ENCODE results near the gene PLCL2.
"Not testable (repeated sequence)": the region's sequence is repeated elsewhere in the genome, so short reads cannot be mapped to it uniquely, and the experiment has no call there.

The PLCL2 gene

DNA sequence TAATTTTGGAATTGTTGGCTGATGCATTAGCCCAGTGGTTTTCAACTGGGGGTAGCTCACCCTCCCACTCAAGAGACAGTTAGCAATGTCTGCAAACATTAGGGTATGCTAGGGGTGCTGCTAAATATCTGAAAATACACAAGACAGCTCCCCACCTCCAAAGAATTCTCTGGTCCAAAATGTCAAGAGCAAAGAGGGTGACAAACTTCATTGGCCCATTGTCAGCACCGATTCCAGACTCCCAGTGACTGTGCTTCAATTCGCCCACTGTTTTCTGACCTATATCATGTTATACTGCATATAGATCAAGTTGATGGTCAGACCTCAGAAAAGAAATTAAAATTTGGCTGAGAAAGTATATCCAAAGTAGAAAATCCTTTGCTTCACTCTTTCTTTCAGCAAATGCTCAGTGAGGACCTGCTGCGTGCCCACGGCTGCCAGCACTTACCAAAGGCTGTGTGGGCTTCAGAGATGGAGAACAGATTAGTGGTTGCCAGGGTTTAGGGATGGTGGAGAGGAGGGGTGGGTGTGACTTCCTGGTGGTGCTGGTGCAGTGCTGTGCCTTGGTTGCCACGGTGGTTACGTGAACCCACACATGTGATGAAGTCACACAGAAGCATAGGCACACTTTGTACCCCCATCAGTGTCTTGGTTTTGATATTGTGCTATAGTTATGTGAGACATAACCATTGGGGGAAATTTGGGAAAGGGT lies 204.0 kb downstream of the PLCL2 start:
- no peak for DNase-seq

DNA sequence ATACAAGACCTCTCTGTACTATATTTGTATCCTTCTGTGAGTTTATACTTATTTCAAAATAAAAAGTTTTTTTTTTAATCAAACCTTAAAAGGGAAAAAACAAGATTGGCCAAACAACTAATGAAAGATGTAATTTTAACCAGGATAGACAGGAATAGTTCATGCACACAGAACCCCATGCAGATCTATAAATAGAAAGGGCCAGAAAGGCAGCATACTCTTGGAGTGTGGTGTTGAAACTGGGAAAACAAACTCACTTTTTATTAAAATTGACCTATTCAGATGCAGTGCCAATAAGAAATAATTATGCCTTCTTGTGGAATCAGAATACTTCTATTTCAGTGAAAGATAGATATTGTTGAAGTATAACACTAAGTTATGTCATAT lies 204.6 kb downstream of the PLCL2 start:
- DNase-seq = no peak

DNA sequence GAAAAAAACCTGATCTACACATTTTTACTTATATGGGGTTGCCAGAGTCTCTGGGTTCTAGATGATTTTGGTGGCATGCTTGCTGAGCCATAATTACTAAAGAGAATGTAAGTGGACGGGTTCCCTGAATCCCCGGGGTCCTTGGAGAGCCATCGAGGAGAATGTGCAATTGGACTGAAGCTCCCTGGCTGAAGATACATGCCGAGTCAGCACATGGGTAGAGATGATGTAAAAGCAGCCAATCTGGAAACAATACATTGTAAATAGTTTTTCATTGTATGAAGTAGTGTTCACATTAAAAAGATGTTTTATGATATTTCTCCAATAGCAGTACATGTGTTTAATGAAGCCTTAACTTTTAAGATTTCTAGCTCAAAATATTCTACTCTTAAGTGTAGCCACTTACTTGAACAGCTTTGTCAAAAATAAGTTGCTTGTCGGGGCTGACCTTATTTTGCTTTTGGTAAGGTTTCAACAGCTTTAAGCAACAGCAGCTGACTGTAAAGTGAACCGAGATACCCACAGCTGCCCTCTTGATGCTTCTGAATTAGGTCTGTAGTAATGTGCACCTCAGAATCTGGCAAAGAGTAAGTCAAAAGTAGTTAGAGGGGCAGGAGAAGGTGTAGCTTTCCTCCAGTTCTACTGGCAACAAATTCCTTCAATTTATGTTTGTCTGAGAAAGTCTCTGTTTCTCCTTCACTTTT lies 205.7 kb downstream of the PLCL2 start:
- DNase-seq = no peak

DNA sequence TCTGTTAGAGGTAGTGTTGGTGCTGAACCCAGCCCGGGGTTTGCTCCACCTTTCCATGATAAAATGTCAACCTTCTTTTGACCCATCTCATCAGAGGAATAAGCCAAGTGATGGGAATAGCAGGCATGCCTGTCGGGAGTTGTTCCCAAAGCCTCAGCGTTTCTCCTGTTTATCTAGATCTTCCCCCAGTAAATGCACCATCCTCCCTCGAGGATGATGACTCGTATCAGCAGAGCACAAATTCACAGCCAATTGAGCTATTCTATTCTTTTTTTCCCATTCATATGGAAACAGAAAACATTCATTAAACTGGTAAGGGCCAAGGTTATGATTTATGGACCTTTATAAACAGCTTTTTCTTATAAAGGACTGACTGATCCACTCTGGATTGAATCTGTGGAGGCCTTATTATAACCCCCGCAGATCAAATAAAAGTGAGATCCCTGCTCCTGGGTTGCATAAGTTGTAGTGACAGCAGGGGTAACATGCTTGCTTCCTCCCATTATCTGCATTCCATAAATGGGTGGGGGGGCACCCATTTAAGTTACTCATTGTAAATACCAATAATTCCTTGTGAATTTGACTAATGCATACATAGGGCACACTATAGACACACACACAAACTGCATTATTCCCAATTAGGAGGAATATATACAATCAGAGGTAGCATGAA lies 207.3 kb downstream of the PLCL2 start:
- DNase-seq = no peak

DNA sequence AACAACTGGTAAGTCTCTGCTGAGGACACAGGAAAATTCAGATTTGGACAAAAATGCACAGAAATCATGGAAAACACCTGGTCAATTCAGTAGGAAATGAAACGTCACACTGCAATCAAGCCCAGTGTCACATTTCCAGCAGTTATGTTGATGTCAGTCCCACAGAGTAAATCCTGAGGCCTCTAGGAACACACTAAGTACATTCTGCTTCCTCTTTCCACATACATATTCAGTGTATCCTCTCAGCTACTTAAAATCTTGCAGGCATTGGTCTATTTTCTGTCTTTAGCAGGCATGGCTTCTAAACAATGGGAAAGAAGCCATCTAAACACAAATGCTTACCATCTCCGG lies 207.8 kb downstream of the PLCL2 start:
- no peak for DNase-seq

DNA sequence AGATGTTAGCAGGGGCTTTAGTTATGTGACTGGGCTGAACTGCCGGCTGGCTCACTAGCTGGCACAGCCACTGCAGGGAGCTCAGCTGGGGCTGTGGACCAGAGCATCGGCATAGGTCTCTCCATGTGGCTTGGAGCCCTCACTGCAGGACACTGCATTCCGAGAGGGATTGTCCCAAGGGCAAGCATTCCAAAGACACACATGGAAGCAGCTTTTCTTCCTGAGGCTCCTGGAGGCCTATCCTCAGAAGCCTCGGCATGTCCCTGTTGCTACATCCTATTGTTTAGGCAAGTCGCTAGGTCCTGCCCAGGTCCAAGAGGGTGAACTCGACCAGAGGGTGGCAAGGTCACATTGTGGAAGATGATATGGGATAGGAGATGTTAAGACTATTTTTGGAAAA lies 209.8 kb downstream of the PLCL2 start:
- no peak for DNase-seq

DNA sequence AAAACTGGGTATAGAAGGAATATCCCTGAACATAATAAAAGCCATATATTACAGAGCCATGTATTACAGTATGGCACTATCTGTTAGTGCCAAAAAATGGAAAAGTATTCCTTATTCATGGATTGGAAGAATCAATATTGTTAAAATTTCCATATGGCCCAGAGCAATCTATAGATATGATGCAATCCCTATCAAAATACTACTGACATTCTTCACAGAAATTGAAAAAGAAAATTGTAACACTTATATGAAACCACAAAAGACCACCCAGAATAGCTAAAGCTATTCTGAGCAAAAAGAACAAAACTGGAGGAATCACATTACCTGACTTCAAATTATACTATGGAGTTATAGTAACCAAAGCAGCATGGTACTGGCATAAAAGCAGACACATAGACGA lies 218.8 kb downstream of the PLCL2 start:
- no peak for DNase-seq

DNA sequence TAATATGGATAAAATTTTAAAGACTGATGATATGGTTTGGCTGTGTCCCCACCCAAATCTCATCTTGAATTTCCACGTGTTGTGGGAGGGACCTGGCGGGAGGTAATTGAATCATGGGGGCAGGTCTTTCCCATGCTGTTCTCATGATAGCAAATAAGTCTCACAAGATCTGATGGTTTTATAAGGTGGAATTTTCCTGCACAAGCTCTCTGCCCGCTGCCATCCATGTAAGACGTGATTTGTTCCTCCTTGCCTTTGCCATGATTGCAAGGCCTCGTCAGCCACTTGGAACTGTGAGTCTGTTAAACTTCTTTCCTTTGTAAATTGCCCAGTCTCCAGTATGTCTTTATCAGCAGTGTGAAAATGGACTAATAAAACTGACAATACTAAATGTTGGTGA lies 222.0 kb downstream of the PLCL2 start:
- DNase-seq = not testable (repeated sequence)

DNA sequence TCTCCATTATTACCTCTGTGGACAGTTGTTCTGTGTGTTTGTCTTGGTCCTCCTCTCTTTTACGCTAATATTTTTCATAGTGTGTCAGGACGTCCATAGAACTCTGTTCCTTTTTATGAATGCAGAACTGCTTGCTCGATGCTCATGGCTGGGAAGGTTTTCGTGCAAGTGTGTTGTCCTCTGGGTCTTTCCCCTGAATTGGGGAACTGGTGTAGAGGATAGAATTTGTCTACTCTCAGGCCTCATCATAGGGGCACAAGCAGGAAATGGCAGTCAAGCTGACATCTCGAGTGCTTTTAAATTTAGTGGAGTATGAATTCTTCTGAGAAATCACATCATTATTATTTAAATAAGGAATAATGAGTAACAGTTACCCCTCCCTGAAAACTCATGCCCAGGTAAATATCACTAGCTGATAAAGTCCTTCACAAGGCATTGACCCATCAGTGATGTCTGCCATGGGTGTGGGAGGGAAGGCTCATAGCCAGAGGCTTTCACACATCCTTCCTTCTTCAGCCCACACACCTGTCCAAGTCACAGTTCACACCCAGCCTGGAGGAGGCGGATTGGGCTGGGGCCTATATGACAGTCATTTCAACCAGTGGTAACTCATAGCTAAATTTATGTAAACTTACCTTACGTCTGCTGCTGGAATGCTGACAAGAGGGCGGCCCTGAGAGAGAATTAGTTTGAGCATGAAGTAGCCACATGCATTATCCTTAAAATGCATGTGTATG lies 226.1 kb downstream of the PLCL2 start:
- no peak for DNase-seq

DNA sequence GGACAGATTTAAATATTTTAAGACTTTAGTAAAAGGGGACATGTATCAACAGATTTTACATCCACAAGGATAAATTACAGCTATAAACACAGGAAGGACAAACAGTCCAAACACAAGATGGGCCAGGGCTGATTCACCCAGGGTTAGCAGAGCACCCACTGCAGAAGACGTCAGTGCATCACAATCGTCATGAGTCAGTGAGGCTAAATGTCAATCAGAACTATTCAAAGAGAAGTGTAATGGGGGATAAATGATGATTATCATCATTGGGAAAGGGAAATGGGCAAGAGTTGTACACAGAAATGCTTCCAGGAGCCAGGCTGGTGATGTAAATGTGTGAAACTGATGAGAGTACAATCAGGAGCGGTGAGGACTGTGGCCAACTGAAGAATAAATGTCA lies 226.8 kb downstream of the PLCL2 start:
- DNase-seq = no peak

DNA sequence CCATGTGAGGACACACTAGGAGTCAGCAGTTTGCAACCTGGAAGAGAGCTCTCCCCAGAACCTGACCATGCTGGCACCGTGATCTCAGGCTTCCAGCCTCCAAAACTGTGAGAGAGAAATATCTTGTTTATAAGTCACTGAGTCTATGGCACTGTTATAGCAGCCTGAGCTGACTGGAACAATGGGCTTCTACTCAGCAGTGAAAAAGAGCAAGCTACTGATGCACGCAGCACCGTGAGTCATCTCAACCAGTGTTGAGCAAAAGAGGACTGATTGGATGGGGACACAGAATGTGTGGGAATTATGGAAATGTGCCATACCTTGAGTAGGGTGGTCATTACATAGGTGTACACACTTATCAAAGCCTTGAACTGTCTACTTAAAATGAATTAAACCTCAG lies 230.4 kb downstream of the PLCL2 start:
- DNase-seq = no peak

DNA sequence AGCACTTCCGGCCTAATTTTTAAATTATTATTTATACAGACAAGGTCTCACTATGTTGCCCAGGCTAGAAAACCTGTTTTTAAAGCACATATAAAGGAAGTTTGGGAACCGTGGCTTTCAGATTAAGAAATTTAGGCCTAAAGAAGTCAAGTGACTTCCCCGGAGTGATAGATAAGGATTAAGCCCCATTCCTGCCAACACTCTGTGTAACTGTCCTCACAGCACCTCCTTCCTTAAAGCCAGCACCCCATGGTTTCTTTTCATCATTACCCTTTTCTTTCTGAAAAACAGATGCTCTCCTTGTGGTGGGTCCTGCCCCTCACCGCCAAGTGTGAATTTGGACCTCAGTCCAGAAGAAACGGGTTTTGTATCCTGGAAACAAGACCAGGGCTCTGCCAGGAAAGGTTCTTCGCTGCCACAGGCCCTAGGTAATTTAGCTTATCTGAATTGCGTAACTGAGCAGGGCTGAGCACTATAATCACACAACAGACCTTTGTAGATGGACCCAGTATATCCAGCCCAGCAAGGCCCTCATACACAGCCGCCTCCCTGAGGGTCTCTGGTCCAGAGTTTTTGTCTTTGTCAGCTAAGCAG lies 231.3 kb downstream of the PLCL2 start:
- DNase-seq = no peak

DNA sequence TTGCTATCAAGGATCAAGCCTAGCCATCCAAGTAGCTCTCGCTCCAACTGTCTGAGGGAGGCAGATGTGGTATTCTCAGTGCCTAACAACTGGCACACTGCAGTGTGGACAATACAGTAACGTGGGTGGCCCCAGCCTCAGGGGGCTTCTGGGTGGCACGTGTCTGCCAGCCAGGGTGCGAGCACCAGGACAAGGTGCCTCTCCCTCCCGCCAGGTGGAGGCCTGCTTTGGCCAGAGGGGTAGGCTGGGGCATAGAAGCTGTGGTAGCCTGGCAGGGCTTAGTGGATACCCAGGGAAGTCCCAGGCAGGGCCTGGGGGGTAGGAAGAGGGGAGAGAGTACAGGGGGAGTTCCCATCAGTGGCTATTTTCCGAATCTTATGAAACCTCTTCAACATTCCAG lies 234.0 kb downstream of the PLCL2 start:
- no peak for DNase-seq

DNA sequence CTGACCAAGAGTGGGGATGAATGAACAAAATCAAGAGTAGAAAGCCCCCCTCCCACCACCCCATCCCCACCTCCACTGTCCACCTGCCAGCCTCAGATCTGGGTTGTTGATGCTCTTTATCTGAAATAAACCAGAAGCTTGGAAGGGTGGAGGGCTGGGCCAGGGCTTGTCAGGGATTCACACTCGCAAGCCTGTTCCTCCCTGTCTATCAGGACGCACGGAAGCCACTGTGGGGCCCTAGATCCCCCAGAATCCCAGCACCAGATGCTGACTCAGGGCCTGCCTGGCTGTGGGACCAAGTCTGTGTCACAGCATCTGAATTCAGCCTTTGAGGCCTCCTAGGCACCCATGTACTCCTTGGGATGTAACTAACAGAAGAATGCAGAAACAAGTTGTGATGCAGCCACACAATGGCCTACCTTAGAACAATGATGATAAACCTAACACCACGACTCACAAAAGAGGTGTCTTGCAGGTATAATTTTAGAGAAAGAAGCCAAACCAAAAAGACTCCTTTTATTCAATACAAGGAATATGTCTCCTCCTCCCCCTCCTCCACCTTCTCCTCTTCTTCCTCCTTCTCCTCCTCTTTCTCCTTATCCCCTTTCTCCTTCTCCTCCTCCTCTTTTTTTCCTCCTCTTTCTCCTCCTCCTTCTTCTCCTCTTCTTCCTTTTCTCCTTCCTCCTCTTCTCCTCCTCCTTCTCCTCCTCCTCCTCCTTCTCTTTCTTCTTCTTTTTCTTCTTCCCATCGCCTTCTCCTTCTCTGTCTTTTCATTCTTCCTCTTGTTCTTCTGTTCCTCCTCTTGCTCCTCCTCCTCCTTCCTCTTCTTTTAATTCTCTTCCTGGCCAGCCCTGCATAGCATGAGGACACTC lies 234.7 kb downstream of the PLCL2 start:
- no peak for DNase-seq

DNA sequence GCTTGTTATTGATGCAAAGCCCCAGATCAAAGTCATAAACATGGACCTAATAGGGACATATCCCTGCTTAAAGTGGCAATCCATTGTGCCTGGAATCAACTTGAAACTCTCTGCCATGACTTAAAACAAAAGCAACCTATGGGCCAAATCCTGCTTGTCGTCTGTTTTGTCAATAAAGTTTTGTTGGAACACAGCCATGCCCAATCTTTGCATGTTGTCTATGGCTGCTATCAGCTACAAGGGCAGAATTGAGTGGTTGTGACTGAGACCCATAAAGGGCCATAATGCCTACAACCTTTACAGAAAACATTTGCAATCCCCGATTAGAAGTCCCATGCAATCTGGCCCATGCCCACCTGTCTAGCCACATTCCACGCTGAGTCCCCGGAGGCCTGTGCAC lies 235.4 kb downstream of the PLCL2 start:
- DNase-seq = no peak

DNA sequence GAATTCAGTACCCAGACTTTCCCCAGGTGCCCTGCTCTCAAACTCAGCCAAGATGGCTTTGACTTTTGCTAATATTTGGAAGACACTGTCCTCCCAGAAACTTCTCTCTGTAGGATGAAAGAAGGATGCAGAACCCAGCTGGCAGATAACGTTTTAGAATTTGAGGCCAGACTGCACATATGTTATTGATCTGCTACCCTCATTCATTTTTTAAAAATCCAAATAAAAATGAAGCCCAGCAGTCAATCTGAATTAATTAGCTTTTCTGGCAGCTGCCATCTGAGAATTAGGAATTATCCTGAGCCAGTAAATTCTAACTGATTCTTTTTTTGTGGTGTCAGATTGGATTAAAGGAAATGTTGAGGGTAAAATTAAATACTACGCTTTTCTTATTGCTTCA lies 236.6 kb downstream of the PLCL2 start:
- DNase-seq = no peak

DNA sequence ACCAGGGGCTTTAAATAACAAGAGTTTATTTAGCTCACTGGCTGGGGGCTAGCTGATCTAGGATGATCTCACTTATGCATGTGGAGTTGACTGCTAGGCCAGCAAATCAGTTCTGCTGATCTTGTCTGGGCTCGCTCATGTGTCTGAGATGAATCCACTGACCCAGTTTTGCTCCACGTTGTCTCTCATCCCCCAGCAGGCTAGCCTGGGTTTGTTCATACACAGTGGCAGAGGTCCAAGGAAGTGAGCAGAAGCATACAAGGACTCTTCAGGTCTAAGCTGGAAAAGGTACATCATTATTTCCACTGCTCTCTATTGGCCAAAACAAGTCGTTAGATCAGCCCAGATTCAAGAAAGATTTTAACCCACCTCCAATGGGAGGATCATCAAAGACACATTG lies 238.0 kb downstream of the PLCL2 start:
- DNase-seq = no peak

DNA sequence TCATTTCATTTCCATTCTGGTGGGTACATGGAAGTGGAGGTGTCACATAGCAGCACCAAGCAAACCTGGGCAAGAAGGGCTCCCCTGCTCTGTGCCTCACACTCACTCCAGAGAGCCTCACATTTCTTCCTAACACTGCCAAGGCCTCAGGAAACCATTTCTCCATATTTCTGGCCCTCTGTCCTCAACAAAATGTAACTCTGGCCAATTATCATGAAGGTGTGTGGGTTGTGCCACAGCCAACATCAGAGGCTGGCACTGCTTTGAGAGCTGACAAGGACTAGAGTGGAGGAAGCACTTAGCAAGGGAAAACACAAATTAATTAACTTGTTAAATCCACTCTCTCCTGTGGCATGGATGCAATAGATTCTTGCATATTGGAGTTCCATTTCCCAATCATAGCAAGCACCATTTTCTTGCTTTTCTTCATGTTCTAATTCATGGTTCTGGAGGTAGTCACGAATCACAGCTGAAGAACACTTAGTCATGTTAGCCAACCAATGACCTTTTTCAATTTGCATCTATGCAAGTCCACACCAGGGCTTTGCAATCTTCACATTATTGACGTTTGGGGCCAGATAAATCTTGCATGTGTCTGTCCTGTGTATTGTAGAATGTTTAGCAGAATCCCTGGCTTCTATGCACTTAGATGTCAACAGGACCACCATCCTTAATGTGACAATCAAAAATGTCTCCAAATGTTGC lies 241.1 kb downstream of the PLCL2 start:
- DNase-seq = no peak

DNA sequence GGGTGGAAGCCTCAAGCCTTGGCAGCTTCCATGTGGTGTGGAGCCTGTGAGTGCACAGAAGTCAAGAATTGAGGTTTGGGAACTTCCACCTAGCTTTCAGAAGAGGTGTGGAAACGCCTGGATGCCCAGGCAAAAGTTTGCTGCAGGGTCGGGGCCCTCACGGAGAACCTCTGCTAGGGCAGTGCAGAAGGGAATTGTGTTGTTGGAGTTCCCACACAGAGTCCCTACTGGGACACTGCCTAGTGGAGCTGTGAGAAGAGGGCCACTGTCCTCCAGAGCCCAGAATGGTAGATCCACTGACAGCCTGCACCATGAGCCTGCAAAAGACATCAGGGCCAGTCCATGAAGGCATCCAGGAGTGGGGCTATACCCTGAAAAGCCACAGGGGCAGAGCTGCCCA lies 243.9 kb downstream of the PLCL2 start:
- not testable (repeated sequence) for DNase-seq

DNA sequence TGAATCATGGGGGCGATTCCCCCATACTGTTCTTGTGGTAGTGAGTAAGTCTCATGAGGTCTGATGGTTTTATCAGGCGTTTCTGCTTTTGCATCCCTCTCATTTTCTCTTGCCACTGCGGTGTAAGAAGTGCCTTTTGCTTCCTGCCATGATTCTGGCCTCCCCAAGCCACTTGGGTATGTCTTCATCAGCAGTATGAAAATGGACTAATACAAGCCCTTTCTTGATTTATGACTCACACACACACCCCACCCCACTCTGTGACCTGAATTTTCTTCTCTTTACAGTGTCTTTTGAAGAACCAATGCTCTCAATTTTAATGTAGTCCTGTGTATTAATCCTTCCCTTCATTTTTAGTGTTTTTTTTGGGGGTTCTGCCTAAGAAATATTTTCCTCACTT lies 244.8 kb downstream of the PLCL2 start:
- no peak for DNase-seq

DNA sequence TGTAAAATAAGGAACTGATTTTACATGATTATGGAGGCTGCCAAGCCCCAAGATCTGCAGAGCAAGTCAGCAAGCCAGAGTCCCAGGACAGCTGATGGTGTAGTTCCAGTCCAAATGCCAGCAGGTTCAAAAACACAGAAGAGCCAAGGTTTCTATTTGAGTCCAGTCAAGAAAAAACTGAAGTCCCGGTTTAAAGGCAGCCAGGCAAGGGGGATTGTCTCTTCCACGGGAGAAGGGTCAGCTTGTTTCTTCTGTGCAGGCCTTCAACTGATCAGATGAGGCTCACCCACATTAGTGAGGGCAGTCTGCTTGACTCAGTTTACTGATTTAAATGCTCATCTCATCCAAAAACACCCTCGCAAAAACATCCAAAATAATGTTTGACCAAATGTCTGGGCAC lies 246.2 kb downstream of the PLCL2 start:
- no peak for DNase-seq

Data from NCI-H1105 treated with DMSO at 0.1 percent for 48 hours (cell line).